ENCODE data around the gene CNTLN. TPM values are rescaled to one million over a fixed set of nuclear protein-coding genes. Genes with fewer than 3 reads are reported as not detected.

The CNTLN gene
- polyA plus RNA-seq, 1 experiment: 1.9 TPM

- CTCF ChIA-PET: no interaction called here
- Histone ChIP-seq H3K4me3 (ENCODE audit: low read depth, low read length) (no peak overlapping the region), H3K36me3 (ENCODE audit: control insufficient read depth, insufficient read depth, low read length) (no peaks in the 10 kb centered on the region), H3K27me3 (ENCODE audit: control insufficient read depth, insufficient read depth, low read length) (no peaks in the 10 kb centered on the region)
- no peak for TF ChIP-seq CTCF (IDR thresholded peaks at IDR 0.05; ENCODE audit: insufficient read depth, low read depth, low read length)
- no peak for DNase-seq (ENCODE audit: low read depth)
- POLR2A ChIA-PET: no interaction called here
Measured at GRCh38 chr9:17551023-17551422, 416.2 kb downstream of the CNTLN start.

Small RNAs within 50 kb of the gene (small RNA-seq; reads per million reads assigned to genes)
- gene RPS29P33 (ENCODE audit: insufficient read length, low read depth, low replicate concordance): not detected
